Activated CD4-positive, CD25-positive, alpha-beta regulatory T cell treated with anti-CD3 and anti-CD28 coated beads, Interleukin-2, amount 50 U/mL, for 72 hours (primary cell): ENCODE results near the gene UBN1.
A peak's percentile ranks its signal among the peaks of the same experiment; 100 is the strongest.

ENCODE experiments used
- DNase-seq: peaks from one replicate; pipeline ENCODE4 v3.0.0; 2021

Gene UBN1

GRCh38 chr16:4846901-4847773 is at the start of gene UBN1, which contains the start of gene GLYR1:
UBN1 (plus strand) TSS chr16:4847481; CDS start chr16:4852918, 5,437 bp downstream.
GLYR1 (minus strand) TSS chr16:4847288; CDS start chr16:4847265, 23 bp downstream.
- DNase-seq, result peak; percentile 100

- DNase-seq, result no peak
Observed at GRCh38 chr16:4797805-4798252, 49.5 kb upstream of the UBN1 start.

- no peak for DNase-seq
Observed at GRCh38 chr16:4798456-4798855, 48.8 kb upstream of the UBN1 start.

GRCh38 chr16:4799171-4799855 is 48.0 kb upstream of the UBN1 start:
- DNase-seq, result no peak

- no peak for DNase-seq
Observed at GRCh38 chr16:4800290-4801041, 46.8 kb upstream of the UBN1 start.

- DNase-seq, result no peak
Observed at GRCh38 chr16:4801051-4801961, 46.0 kb upstream of the UBN1 start.

- DNase-seq, result peak; percentile 81
Observed at GRCh38 chr16:4801962-4802658, 45.2 kb upstream of the UBN1 start, which contains the start of gene ROGDI. ROGDI (minus strand) TSS chr16:4802633; CDS start chr16:4802571, 62 bp downstream.

- peak; percentile 95 for DNase-seq
Observed at GRCh38 chr16:4802659-4803287, 44.5 kb upstream of the UBN1 start.

GRCh38 chr16:4803401-4803844 is 43.9 kb upstream of the UBN1 start:
- no peak for DNase-seq

- no peak for DNase-seq
Observed at GRCh38 chr16:4803898-4804762, 43.2 kb upstream of the UBN1 start.

- DNase-seq, result no peak
Observed at GRCh38 chr16:4805231-4805630, 42.0 kb upstream of the UBN1 start.

- DNase-seq, result no peak
Observed at GRCh38 chr16:4806280-4806679, 41.0 kb upstream of the UBN1 start.

GRCh38 chr16:4811242-4811641 is 36.0 kb upstream of the UBN1 start:
- no peak for DNase-seq

GRCh38 chr16:4811773-4812172 is 35.5 kb upstream of the UBN1 start:
- no peak for DNase-seq

- no peak for DNase-seq
Observed at GRCh38 chr16:4813251-4814003, 33.9 kb upstream of the UBN1 start.

- no peak for DNase-seq
Observed at GRCh38 chr16:4814046-4814445, 33.2 kb upstream of the UBN1 start.

- no peak for DNase-seq
Observed at GRCh38 chr16:4814542-4815173, 32.6 kb upstream of the UBN1 start.

GRCh38 chr16:4820652-4821051 is 26.6 kb upstream of the UBN1 start:
- DNase-seq, result no peak
